ENCODE results near the gene TYW1. TPM values are rescaled to one million over a fixed set of nuclear protein-coding genes. Genes with fewer than 3 reads are reported as not detected.
"Not testable (repeated sequence)": the region's sequence is repeated elsewhere in the genome, so short reads cannot be mapped to it uniquely, and the experiment has no call there.

Gene TYW1
- total RNA-seq, 1 experiment from 2014 or later = 16.6 TPM

DNA sequence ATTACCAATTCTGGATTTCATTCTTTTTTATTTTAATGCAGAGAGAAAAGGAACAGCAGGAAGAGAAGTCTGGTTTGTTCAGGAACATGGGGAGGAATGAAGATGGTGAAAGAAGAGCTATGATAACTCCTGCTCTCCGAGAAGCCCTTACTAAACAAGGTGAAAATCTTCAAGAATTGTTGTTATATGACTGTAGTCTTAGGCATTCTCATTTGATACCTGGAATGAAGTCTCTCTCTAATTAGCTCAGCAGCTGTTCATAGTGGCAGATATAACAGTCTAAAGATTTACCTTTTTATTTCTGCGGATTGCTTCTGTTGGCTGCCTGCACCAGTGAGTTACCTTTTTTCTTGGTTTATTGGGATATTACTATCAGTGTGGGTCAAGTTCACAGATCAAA lies 53.3 kb downstream of the TYW1 start:
- not testable (repeated sequence) for H3K36me3 ChIP-seq (replicated peaks; ENCODE audit: control insufficient read depth, insufficient read depth, low read length); H3K27me3 ChIP-seq (ENCODE audit: control insufficient read depth, insufficient read depth, low read length); DNase-seq; H3K4me3 ChIP-seq (ENCODE audit: insufficient read depth, low read depth, low read length)

DNA sequence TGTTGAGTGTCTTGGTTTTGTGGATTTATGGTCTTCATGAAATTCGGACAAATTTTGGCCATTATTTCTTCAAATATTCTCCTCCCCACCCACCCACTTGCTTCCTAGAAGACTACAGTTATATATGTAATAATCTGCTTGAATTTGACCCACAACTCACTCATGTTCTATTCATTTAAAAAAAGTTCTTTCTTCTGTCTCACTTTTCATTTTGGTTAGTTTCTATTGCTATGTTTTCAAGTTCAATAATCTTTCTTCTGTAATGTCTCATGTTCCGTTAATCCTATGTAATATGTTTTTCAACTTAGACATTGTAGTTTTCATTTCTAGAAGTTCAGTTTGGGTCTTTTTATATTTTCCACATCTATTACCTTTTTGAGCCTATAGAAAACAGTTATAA lies 55.5 kb downstream of the TYW1 start:
- H3K4me3 ChIP-seq (ENCODE audit: insufficient read depth, low read depth, low read length); DNase-seq; H3K27me3 ChIP-seq (ENCODE audit: control insufficient read depth, insufficient read depth, low read length): not testable (repeated sequence)

DNA sequence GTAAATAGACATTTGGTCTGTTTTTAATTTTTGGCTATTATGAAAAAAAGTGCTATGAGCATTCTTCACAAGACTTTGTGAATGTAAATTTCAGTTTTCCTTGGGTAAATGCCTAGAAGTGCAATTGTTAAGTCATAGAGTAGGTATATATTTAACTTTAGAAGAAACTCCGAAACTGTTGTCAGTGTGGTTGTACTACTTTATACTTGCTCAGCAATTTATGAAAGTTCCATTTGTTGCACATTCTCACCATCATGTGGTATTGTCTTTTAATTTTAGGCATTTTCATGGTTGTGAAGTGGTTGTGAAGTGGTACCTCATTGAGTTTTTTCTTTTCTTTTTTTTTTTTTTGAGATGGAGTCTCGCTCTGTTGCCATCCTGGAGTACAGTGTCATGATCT lies 60.0 kb downstream of the TYW1 start:
- DNase-seq = no peak
- Histone ChIP-seq H3K4me3 (ENCODE audit: insufficient read depth, low read depth, low read length) (no peak overlapping the region), H3K36me3 (replicated peaks; ENCODE audit: control insufficient read depth, insufficient read depth, low read length) (no peaks in the 10 kb centered on the region), H3K27me3 (ENCODE audit: control insufficient read depth, insufficient read depth, low read length) (no peaks in the 10 kb centered on the region)

More for the DNA sequence above, 55.5 kb downstream of the TYW1 start:
- H3K36me3 ChIP-seq (replicated peaks; ENCODE audit: control insufficient read depth, insufficient read depth, low read length) = not testable (repeated sequence)

DNA sequence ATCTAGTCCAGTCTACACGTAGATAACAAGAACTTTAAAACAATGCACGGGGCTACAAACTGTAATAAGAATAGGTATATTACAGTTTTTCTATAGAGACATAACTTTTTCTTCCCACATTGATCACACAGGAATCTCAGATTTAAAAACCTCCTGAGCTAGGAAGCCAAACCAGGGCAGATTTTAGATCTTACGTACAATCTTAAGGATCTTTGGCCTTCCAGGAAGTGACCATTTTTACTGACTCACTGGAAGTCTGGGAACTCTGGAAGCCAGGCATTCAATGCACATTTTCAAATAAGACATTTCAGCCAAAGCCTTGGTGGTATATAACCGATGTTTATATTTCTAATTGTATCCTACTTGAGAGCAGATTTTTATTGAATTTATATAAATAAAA lies 64.7 kb downstream of the TYW1 start:
- not testable (repeated sequence) for H3K36me3 ChIP-seq (replicated peaks; ENCODE audit: control insufficient read depth, insufficient read depth, low read length); H3K4me3 ChIP-seq (ENCODE audit: insufficient read depth, low read depth, low read length); H3K27me3 ChIP-seq (ENCODE audit: control insufficient read depth, insufficient read depth, low read length); DNase-seq

DNA sequence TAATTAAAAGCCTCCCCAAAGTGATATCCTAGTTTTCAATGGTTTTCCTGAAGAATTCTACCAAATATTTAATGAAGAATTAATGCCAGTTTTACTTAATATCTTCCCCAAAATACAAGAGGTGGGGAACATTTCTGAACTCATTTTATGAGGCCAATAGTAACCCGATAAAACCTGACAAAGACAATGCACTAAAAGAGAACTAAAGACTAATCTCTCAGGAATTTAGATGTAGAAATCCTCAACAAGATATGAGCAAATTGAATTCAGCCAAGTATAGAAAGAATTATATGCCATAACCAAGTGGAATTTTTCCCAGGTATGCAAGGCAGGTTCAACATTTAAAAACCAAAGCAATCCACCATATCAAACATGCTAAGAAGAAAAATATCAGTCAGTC lies 66.2 kb downstream of the TYW1 start:
- not testable (repeated sequence) for H3K27me3 ChIP-seq (ENCODE audit: control insufficient read depth, insufficient read depth, low read length); H3K4me3 ChIP-seq (ENCODE audit: insufficient read depth, low read depth, low read length); H3K36me3 ChIP-seq (replicated peaks; ENCODE audit: control insufficient read depth, insufficient read depth, low read length); DNase-seq

DNA sequence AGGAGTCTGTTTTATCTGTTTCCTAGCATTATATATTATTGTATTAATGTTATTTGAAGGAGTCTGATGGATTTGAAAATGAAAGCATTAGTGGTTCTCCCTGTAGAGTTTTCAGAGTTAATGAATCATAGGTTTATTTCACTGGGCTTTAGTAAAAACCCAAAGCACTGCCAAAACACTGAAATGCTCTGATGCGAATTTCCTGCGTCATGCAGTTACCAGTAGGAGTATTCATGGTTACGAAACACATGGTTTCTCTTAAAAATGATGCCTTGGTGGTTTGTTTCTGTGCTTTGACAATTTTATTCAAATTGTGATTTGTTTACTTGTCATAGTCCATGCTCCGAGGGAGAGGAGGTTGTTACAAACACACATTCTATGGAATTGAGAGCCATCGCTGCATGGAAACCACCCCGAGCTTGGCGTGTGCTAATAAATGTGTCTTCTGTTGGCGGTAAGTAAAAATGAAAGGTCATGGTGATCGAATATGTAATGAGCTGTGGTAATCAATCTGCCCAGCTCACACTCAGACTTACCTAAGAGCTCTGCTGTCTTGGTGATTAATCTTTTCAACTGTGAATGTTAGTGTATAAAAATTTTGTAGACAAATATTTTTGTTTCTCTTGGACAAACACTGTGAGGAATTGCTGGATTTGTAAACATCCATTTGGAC lies 70.5 kb downstream of the TYW1 start:
- not testable (repeated sequence) for H3K4me3 ChIP-seq (ENCODE audit: insufficient read depth, low read depth, low read length); H3K36me3 ChIP-seq (replicated peaks; ENCODE audit: control insufficient read depth, insufficient read depth, low read length); H3K27me3 ChIP-seq (ENCODE audit: control insufficient read depth, insufficient read depth, low read length); DNase-seq

DNA sequence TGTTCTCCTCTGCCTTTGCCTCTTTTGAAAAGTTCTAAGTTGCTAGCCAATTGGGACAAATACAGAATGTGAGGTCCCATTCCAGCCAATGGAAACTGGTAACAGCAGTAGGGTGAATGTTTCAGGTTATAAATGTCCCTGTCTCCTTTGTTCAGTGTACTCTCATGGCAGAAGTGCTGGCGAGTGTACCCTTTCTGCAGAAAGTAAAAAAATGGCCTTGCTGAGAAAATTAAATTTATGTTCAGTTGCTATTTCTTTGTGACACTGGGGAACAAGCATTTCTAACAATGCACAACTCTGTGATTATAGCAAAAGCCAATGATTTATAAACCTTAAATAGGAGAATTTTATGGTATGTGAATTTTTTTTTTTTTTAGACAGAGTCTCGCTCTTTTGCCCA lies 79.5 kb downstream of the TYW1 start:
- H3K27me3 ChIP-seq (ENCODE audit: control insufficient read depth, insufficient read depth, low read length); DNase-seq; H3K4me3 ChIP-seq (ENCODE audit: insufficient read depth, low read depth, low read length); H3K36me3 ChIP-seq (replicated peaks; ENCODE audit: control insufficient read depth, insufficient read depth, low read length): not testable (repeated sequence)

DNA sequence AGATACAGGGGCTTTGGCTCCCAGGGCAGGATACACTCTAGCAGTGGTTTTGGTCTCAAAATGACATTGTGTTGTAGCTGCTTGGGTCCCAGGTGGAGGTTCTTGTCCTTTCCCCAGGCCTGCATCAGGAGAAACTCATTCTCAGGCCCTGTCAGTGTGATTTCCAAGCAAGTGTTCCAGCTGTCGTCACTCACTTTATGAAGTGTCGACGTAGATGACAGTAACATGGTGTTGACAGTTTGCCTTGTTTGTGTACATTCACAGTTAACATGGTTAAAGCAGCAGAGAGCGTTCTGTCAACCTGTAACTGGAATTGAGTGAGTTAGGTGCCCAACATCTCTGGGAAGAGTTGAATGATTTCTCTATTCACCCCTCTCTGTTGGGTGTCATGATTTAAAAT lies 86.2 kb downstream of the TYW1 start:
- not testable (repeated sequence) for H3K27me3 ChIP-seq (ENCODE audit: control insufficient read depth, insufficient read depth, low read length); H3K4me3 ChIP-seq (ENCODE audit: insufficient read depth, low read depth, low read length); DNase-seq; H3K36me3 ChIP-seq (replicated peaks; ENCODE audit: control insufficient read depth, insufficient read depth, low read length)

DNA sequence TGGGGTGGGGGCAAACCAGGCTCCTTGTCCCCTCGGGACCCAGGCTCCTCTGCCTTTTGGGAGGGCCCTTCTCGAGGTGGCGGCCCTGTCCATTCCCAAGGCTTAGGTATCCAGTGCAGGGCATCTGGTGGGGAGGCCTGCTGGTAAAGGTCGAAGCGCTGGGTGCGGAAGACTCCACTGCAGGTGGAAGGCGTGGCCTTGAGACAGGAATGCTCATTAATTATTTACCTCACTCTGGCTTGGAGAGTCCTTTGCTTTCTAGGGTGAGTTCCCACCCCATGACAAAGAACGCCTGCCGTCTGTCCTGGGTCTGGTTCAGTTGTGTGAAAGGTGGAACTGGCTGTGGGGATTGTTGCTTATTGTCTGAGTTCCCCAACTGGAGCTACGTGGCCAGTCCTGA lies 92.6 kb downstream of the TYW1 start:
- H3K27me3 ChIP-seq (ENCODE audit: control insufficient read depth, insufficient read depth, low read length); DNase-seq; H3K4me3 ChIP-seq (ENCODE audit: insufficient read depth, low read depth, low read length); H3K36me3 ChIP-seq (replicated peaks; ENCODE audit: control insufficient read depth, insufficient read depth, low read length): not testable (repeated sequence)

DNA sequence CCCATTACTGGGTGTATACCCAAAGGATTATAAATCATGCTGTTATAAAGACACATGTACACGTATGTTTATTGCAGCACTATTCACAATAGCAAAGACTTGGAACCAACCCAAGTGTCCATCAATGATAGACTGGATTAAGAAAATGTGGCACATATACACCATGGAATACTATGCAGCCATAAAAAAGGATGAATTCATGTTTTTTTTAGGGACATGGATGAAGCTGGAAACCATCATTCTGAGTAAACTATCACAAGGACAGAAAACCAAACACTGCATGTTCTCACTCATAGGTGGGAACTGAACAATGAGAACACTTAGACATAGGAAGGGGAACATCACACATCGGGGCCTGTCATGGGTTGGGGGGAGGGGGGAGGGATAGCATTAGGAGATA lies 94.4 kb downstream of the TYW1 start:
- not testable (repeated sequence) for H3K36me3 ChIP-seq (replicated peaks; ENCODE audit: control insufficient read depth, insufficient read depth, low read length)

DNA sequence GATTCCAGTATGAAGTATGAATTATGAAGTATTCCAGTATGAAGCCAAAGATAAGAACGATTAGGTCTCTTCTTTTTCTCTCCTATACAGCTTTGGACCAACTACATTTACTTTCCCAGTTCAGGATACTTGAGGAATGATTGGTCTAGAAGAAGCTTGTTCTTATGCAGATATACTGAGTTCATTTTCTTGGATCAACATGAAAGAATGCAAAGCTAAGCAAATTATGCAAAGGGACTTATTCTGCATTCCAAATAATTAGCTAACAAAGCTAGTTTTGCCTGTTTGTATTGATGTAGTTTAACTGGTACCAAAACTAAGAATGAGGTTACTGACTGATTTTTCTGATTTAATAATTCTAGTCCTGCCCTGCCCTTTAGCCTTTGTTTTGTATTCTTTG lies 101.4 kb downstream of the TYW1 start:
- not testable (repeated sequence) for DNase-seq; H3K4me3 ChIP-seq (ENCODE audit: insufficient read depth, low read depth, low read length); H3K36me3 ChIP-seq (replicated peaks; ENCODE audit: control insufficient read depth, insufficient read depth, low read length); H3K27me3 ChIP-seq (ENCODE audit: control insufficient read depth, insufficient read depth, low read length)

More for the DNA sequence above, 94.4 kb downstream of the TYW1 start:
- DNase-seq; H3K4me3 ChIP-seq (ENCODE audit: insufficient read depth, low read depth, low read length); H3K27me3 ChIP-seq (ENCODE audit: control insufficient read depth, insufficient read depth, low read length): not testable (repeated sequence)

DNA sequence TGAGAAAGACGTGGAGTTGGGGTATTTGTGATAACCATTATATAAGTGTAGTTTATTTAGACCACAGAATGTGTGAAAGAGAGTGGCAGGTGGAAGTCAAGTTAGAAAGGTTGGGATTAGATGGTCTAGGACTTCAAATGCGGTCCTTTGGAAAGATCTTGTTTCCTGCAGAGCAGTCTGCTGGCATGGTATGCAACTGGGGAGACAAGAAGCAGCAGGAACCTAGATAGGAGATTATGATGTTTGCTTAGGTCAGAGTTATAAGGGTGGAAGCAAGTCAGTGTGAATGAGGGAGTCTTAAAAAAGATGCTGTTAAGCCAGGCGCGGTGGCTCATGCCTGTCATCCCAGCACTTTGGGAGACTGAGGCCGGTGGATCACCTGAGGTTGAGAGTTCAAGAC lies 102.8 kb downstream of the TYW1 start:
- H3K27me3 ChIP-seq (ENCODE audit: control insufficient read depth, insufficient read depth, low read length); H3K36me3 ChIP-seq (replicated peaks; ENCODE audit: control insufficient read depth, insufficient read depth, low read length); H3K4me3 ChIP-seq (ENCODE audit: insufficient read depth, low read depth, low read length); DNase-seq: not testable (repeated sequence)

DNA sequence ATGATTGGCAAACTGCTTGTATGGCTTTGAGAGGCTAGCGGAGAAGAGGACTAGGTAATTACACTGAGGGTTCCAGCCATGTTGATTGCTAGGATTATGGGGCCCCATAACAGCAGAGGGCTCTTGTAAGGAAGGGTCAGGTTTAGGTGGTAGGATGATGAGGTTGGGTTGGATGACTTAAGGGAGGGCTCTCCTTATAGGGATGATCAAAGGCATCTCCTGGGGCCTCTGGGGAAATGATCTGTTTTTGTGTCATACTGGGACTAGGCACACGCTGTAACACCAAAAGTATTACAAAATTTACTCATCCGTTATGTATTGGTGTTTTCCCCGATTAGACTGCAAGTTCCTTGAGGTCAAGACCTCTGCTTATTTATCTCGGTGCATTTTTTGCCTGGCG lies 103.4 kb downstream of the TYW1 start:
- not testable (repeated sequence) for H3K27me3 ChIP-seq (ENCODE audit: control insufficient read depth, insufficient read depth, low read length); H3K4me3 ChIP-seq (ENCODE audit: insufficient read depth, low read depth, low read length); H3K36me3 ChIP-seq (replicated peaks; ENCODE audit: control insufficient read depth, insufficient read depth, low read length); DNase-seq

DNA sequence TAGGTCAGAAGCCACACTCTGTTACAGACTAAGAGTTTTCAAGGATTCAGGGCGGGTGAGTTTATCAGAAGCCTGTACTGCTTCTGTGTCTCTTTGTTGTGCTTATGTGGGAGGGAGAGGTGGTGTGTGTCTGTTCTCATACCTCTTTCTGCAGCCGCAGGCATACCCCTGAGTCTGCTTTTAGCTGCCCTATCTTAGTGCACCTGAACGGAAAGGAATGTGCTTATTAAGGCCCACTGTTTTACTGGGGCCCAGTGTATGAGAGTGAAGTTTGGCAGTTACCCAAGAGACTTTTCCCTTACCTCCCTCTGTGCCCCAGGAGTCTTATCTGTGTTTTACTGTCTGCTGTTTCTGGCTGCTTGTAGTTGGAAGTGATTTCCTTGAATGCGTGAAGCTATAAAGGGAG lies 104.3 kb downstream of the TYW1 start:
- peak; percentile 10 for DNase-seq

DNA sequence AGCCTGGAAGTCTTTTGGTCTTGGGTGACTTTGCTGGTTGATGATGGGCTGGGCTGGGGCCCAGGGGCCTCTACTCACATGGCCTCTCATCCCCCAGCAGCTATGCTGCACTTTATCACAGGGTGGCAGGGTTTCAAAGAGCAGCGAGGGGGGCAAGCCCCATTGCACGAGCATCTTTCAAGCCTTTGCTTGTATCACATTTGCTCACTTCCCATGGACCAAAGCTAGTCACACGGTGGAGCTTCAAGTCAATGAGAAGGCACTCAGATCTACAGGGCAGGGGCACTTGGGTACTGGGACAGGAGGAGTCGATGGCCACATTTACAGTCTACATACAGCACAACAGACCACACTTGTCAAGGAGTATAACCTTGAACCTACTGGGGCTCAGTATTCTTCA lies 108.3 kb downstream of the TYW1 start:
- not testable (repeated sequence) for DNase-seq; H3K36me3 ChIP-seq (replicated peaks; ENCODE audit: control insufficient read depth, insufficient read depth, low read length); H3K27me3 ChIP-seq (ENCODE audit: control insufficient read depth, insufficient read depth, low read length); H3K4me3 ChIP-seq (ENCODE audit: insufficient read depth, low read depth, low read length)

More for the DNA sequence above, 104.3 kb downstream of the TYW1 start:
- Histone ChIP-seq H3K4me3 (ENCODE audit: insufficient read depth, low read depth, low read length) (no peak overlapping the region), H3K27me3 (ENCODE audit: control insufficient read depth, insufficient read depth, low read length) (no peaks in the 10 kb centered on the region), H3K36me3 (replicated peaks; ENCODE audit: control insufficient read depth, insufficient read depth, low read length) (no peaks in the 10 kb centered on the region; the same call in 1 of the 2 replicates)

DNA sequence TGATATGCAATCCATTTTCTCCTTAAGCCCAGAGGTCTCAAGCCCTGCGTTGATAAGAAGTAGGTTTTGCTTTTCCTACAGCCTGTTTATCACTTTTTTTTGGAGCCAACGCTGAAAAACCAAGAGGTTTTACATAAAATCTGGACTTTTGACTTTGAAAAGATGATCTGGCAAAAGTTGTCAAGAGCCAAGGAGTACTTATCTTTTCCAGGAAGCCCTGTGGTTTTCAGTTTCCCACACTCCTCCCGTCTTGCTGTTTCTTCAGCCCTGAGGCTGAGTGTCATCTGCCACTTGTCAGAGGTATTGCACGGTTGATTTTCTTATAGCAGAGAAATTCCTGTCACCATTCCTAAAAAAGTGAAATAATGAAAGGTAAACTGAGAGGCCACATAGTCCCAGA lies 108.7 kb downstream of the TYW1 start:
- H3K4me3 ChIP-seq (ENCODE audit: insufficient read depth, low read depth, low read length) = no peak overlapping the region
- no peaks in the 10 kb centered on the region for H3K27me3 ChIP-seq (ENCODE audit: control insufficient read depth, insufficient read depth, low read length)
- H3K36me3 ChIP-seq (replicated peaks; ENCODE audit: control insufficient read depth, insufficient read depth, low read length) = no peaks in the 10 kb centered on the region
- DNase-seq = no peak

Data from H7 (cell line).